Dedifferentiated amniotic fluid mesenchymal stem cell (primary cell): ENCODE measurements around the gene CNIH4.
A peak's percentile ranks its signal among the peaks of the same experiment; 100 is the strongest.
"Not testable (repeated sequence)": the region's sequence is repeated elsewhere in the genome, so short reads cannot be mapped to it uniquely, and the experiment has no call there.

ENCODE experiments used
- DNase-seq: peaks from one replicate; pipeline ENCODE4 v3.0.0-alpha.2; 2016; ENCODE audit errors: extremely low spot score

CNIH4 gene

GRCh38 chr1:224348137-224348536 lies 8.5 kb upstream of the CNIH4 start:
- no peak for DNase-seq

DNA sequence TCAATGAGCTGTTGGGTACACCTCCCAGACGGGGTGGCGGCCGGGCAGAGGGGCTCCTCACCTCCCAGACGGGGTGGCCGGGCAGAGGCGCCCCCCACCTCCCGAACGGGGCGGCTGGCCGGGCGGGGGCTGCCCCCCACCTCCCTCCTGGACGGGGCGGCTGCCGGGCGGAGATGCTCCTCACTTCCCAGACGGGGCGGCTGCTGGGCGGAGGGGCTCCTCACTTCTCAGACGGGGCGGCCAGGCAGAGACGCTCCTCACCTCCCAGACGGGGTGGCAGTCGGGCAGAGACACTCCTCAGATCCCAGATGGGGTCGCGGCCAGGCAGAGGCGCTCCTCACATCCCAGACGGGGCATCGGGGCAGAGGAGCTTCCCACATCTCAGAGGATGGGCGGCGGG lies 7.0 kb upstream of the CNIH4 start:
- not testable (repeated sequence) for DNase-seq

GRCh38 chr1:224352436-224353085 lies 4.1 kb upstream of the CNIH4 start:
- not testable (repeated sequence) for DNase-seq

- peak; percentile 11 for DNase-seq
Measured at GRCh38 chr1:224353975-224354925, 2.4 kb upstream of the CNIH4 start.

DNA sequence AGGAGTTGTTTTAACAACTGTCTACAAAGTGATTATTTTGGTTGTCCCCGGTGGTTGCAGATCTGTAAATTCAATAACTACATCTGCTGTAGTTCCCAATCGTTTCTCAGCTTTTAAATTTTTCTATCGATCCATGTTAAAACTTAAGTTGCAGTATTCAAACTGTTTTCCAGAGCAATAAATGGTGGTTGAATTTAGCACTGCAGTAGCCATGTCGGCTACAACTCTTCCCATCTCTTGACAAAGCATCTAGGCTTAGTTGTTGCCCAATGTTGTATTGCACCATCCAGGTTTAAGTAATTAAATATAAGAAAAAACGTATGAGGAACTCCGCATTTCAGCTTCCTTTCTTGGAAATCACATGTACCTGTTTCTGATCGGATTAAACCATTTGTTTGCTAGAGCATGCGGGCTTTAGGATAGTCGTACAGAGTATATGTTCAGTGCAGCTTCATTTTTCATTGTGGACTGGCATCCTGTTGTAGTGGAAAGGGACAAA lies 996 bp downstream of the CNIH4 start:
- DNase-seq = peak; percentile 38

GRCh38 chr1:224358237-224358636 lies 1.6 kb downstream of the CNIH4 start:
- DNase-seq = no peak

DNA sequence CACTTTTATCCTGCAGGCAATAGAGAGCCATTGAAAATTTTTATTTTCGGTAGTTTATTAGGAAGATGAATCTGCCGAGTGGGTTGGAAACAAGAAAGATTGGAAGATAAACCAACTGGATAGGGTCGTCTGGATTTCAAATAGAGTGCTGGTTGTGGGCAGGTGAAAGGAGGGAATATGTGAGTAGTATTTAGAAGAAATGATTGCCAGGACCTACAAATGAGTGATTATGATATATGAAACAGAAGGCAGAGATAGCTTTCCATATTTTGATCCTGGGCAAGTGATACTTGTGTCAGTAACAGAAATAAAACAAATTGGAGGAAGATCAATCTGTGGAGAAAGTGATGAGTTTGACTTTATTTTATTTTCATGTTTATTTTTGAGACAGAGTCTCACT lies 2.5 kb downstream of the CNIH4 start:
- DNase-seq = no peak

- DNase-seq = no peak
Measured at GRCh38 chr1:224368409-224368808, 11.7 kb downstream of the CNIH4 start.

GRCh38 chr1:224373008-224373590 lies 16.4 kb downstream of the CNIH4 start:
- DNase-seq = no peak

DNA sequence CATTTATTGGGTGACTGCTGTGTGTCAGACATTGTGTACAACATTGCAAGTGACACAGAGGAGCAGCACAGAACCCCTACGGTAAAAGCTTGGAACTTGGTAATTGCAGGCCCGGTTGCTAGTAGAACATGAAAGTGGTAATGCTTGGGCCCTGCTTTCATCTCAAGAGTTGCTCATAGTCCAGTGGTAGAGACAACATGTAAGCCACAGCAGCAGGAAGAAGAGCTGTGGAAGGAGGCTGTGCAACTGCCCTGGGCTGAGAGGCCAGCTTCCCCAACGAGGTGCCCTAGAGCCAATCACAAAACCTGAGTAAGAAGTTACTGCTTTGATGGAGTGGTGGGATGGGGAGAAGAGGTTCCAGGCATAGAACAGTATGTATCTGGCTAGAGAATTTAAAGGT lies 18.4 kb downstream of the CNIH4 start:
- no peak for DNase-seq

GRCh38 chr1:224377676-224378006 lies 21.0 kb downstream of the CNIH4 start:
- DNase-seq = no peak

- no peak for DNase-seq
Measured at GRCh38 chr1:224378855-224379631, 22.4 kb downstream of the CNIH4 start.

GRCh38 chr1:224380003-224380402 lies 23.3 kb downstream of the CNIH4 start:
- DNase-seq = no peak

- no peak for DNase-seq
Measured at GRCh38 chr1:224381880-224382548, 25.3 kb downstream of the CNIH4 start.

DNA sequence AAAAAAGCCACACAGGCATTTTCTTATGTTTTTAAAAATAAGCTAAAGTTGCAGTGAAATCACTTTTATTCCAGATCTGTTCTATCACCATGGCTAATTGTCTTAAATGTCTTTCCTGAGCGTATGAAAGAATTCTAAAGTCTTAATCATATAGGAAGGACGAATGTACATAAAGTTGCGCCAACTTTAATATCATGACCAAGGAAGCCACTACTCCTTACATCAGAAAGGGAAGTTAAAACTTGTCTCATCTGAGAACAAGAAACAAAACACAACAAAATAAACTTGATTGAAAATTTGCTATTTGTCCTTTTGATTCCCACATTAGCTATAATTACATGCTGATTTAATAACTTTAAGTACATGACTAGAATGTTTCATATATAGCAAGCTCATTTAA lies 26.5 kb downstream of the CNIH4 start:
- no peak for DNase-seq

DNA sequence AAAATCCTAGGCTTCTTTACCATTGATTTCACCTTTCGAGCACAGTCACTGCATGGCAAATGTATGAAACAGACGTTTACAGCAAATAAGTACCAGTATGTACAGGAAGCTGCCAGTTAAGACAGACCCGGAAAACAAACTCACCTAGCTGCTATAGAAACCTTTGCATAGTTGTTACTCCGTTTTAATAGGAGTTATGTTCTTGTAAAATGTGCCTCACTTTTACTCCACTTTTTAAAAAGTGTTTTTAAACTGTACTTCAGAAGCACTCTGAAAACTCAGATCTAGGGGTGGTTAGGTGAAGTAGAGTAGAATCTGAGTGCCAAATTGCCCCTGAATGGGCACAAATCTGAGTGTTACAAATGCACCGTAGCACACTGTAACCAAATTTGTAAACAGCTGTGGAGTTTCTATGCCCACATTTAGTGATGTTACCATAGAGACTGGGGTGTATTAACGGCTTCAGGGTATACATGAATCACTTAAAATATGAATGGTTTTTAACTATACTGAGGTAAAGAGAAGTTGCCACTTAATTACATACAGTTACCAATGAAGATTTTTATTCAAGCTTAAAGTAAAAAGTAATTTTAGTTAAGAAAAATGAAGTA lies 30.7 kb downstream of the CNIH4 start:
- DNase-seq = no peak

GRCh38 chr1:224387943-224388342 lies 31.3 kb downstream of the CNIH4 start:
- DNase-seq = no peak

DNA sequence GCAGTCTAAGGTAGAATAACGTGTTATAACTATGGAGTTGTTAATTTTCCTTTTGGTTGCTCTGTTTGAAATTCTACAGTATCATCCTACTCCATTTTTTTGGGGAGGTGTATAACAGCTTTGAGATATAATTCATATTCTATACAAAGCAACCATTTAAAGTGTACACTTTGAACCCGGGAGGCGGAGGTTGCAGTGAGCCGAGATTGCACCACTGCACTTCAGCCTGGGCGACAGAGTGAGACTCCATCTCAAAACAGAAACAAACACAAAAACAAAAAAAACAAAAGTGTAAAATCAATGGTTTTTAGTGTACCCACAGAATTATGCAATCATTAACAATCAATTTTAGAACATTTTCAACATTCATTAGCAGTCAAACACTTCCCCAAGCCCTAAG lies 33.8 kb downstream of the CNIH4 start:
- DNase-seq = no peak

- DNase-seq = no peak
Measured at GRCh38 chr1:224392411-224393249, 36.0 kb downstream of the CNIH4 start.

- no peak for DNase-seq
Measured at GRCh38 chr1:224393294-224393693, 36.6 kb downstream of the CNIH4 start.
